HG02943 (cell line): ENCODE data around the gene PRR16.

ENCODE experiments used
- ATAC-seq: cut with Tn5 transposase; IDR thresholded peaks from one replicate; pipeline ENCODE4 v1.9.1; 2021; ENCODE audit warnings: mild to moderate bottlenecking, low read depth, moderate library complexity; ENCODE audit not compliant: unreplicated experiment

The PRR16 gene

GRCh38 chr5:120555345-120555744, 91.2 kb downstream of the PRR16 start:
- ATAC-seq = no peak

- no peak for ATAC-seq
Measured at GRCh38 chr5:120564013-120564412, 99.9 kb downstream of the PRR16 start.

- ATAC-seq = no peak
Measured at GRCh38 chr5:120567066-120567465, 103.0 kb downstream of the PRR16 start.

GRCh38 chr5:120567921-120568320, 103.8 kb downstream of the PRR16 start:
- no peak for ATAC-seq

- no peak for ATAC-seq
Measured at GRCh38 chr5:120568711-120569110, 104.6 kb downstream of the PRR16 start.

GRCh38 chr5:120576588-120576987, 112.5 kb downstream of the PRR16 start:
- no peak for ATAC-seq

GRCh38 chr5:120582635-120583034, 118.5 kb downstream of the PRR16 start:
- no peak for ATAC-seq

- no peak for ATAC-seq
Measured at GRCh38 chr5:120586646-120587045, 122.5 kb downstream of the PRR16 start.

- no peak for ATAC-seq
Measured at GRCh38 chr5:120591911-120592310, 127.8 kb downstream of the PRR16 start.

GRCh38 chr5:120599576-120599975, 135.5 kb downstream of the PRR16 start:
- ATAC-seq = no peak

GRCh38 chr5:120600639-120601038, 136.5 kb downstream of the PRR16 start:
- no peak for ATAC-seq

- no peak for ATAC-seq
Measured at GRCh38 chr5:120602033-120602432, 137.9 kb downstream of the PRR16 start.

GRCh38 chr5:120604884-120605283, 140.8 kb downstream of the PRR16 start:
- ATAC-seq = no peak

- no peak for ATAC-seq
Measured at GRCh38 chr5:120605325-120606079, 141.4 kb downstream of the PRR16 start.

- no peak for ATAC-seq
Measured at GRCh38 chr5:120609570-120609969, 145.5 kb downstream of the PRR16 start.

- no peak for ATAC-seq
Measured at GRCh38 chr5:120610145-120610544, 146.0 kb downstream of the PRR16 start.

GRCh38 chr5:120613729-120614128, 149.6 kb downstream of the PRR16 start:
- ATAC-seq = no peak

GRCh38 chr5:120614531-120615180, 150.6 kb downstream of the PRR16 start:
- no peak for ATAC-seq

GRCh38 chr5:120615967-120616645, 152.0 kb downstream of the PRR16 start:
- ATAC-seq = no peak

GRCh38 chr5:120621339-120621738, 157.2 kb downstream of the PRR16 start:
- no peak for ATAC-seq

GRCh38 chr5:120624021-120624563, 160.0 kb downstream of the PRR16 start:
- ATAC-seq = no peak
